ENCODE measurements around the gene PRKN.

DNA sequence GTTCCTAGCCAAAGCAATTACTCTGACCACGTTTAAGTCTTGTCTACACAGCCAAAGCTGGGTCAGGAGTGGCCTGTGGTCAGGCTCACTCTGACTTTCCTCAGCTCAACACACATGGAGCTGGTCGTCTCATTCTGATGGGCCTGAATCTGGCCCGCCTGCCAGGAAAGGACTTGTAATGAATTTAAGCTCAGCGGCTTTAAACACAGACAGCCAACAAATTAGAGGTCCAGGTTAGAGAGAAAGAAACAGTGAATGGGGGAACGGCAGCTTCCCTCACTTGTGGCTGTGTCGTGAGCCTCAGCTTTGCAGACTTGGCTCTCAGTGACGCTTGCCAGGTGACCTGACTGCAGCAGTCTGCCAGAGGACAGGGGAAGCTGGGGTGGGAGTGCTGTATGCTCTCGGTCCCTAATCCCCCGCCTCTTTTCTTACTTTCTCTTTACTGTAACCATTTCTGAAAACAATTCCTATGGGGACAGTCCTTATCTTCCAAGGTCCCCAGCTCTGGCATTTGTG, 1331.8 kb downstream of the PRKN start:
- TF ChIP-seq, protein P1, sequence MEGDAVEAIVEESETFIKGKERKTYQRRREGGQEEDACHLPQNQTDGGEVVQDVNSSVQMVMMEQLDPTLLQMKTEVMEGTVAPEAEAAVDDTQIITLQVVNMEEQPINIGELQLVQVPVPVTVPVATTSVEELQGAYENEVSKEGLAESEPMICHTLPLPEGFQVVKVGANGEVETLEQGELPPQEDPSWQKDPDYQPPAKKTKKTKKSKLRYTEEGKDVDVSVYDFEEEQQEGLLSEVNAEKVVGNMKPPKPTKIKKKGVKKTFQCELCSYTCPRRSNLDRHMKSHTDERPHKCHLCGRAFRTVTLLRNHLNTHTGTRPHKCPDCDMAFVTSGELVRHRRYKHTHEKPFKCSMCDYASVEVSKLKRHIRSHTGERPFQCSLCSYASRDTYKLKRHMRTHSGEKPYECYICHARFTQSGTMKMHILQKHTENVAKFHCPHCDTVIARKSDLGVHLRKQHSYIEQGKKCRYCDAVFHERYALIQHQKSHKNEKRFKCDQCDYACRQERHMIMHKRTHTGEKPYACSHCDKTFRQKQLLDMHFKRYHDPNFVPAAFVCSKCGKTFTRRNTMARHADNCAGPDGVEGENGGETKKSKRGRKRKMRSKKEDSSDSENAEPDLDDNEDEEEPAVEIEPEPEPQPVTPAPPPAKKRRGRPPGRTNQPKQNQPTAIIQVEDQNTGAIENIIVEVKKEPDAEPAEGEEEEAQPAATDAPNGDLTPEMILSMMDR (IDR thresholded peaks at IDR 0.05; ENCODE audit: low read length): no peak
- TF ChIP-seq EZH2 (optimal IDR thresholded peaks at IDR 0.05; ENCODE audit: low read depth, low read length): no peak
- TF ChIP-seq EZH2phosphoT487 (IDR thresholded peaks at IDR 0.05; ENCODE audit: low read length): no peak
